Measurements from ENCODE around the gene AKAP7. TPM values are rescaled to one million over a fixed set of nuclear protein-coding genes. Genes with fewer than 3 reads are reported as not detected.

AKAP7 gene
- total RNA-seq, 4 donors from 2014 or later, result 6.2 to 18.7 (median 8.4) TPM

DNA sequence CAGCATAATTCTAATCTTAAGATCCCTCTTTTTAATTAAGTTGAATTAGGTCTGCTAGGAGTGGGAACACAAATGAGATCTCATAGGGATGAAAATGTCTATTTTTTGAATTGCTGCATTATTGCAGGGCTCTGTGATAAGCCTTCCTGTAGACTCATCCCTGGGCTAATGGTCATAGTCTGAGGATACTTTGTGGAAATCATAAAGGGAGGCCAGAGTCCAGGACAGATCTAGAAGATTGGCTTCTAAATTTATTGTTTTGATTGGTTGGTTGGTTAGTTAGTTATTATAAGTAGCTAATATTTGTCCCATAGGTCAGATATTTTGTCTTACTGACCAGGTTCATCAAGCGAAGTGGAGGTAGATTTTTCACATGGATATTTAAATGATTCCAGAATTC lies 142.3 kb downstream of the AKAP7 start:
- TF ChIP-seq POLR2A (IDR thresholded peaks at IDR 0.05; ENCODE audit: low read depth) (no peak), POLR2AphosphoS5 (IDR thresholded peaks at IDR 0.05) (no peak), EP300 (IDR thresholded peaks at IDR 0.05) (no peak)
- TF ChIP-seq, protein P1, sequence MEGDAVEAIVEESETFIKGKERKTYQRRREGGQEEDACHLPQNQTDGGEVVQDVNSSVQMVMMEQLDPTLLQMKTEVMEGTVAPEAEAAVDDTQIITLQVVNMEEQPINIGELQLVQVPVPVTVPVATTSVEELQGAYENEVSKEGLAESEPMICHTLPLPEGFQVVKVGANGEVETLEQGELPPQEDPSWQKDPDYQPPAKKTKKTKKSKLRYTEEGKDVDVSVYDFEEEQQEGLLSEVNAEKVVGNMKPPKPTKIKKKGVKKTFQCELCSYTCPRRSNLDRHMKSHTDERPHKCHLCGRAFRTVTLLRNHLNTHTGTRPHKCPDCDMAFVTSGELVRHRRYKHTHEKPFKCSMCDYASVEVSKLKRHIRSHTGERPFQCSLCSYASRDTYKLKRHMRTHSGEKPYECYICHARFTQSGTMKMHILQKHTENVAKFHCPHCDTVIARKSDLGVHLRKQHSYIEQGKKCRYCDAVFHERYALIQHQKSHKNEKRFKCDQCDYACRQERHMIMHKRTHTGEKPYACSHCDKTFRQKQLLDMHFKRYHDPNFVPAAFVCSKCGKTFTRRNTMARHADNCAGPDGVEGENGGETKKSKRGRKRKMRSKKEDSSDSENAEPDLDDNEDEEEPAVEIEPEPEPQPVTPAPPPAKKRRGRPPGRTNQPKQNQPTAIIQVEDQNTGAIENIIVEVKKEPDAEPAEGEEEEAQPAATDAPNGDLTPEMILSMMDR (IDR thresholded peaks at IDR 0.05), result no peak
- no peak for DNase-seq (ENCODE audit: extremely low spot score)
- H3K27me3 ChIP-seq, result no peaks in the 10 kb centered on the region
- H3K36me3 ChIP-seq, result no peaks in the 10 kb centered on the region
- no peaks in the 10 kb centered on the region for H3K9me3 ChIP-seq
- WGBS, result 93% methylated on average over 1 of the region's 1 CpG
- H3K4me1 ChIP-seq, result no peaks in the 10 kb centered on the region
- H3K4me3 ChIP-seq, result no peak overlapping the region
- intact Hi-C loops (cut with DNase I), result no loop called here
- H3K27ac ChIP-seq (replicated peaks in 1 of 4), result no peak overlapping the region

DNA sequence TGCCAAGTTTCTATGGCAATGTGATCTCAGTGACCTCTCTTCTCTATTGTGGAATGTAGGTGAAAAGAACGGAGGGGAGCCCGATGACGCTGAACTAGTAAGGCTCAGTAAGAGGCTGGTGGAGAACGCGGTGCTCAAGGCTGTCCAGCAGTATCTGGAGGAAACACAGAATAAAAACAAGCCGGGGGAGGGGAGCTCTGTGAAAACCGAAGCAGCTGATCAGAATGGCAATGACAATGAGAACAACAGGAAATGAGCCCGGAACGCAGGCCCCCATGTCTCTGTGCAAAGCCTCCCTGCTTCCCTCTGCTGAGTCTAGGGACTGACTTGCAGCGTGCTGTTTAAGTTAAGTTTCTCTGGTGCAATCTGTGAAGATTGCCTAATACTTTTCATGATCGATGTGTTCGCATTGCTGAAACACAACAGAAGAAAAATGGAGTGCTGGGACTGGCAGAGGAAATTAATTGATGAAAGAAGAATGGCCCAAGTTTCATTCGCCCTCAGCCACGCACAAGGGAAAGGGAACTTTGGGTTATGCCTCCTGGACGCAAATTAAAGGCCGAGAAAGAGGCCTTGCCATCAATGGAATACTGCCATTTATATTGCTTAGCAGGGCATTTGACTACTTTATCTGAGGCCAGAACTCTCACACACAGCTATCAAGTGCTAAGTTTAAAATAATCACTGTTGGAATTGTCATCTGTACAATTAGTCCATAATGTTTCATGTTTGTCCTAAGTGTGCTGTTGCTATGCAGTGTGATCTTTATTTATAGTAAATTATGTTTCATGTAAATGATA lies 146.4 kb downstream of the AKAP7 start:
- Histone ChIP-seq H3K4me1 (no peaks in the 10 kb centered on the region), H3K4me3 (no peak overlapping the region), H3K27ac (replicated peaks in 1 of 4) (no peak overlapping the region), H3K9me3 (no peaks in the 10 kb centered on the region), H3K27me3 (no peaks in the 10 kb centered on the region), H3K36me3 (peaks cover 0 to 2% (median 0%) of the 10 kb centered on the region in 4 donors)
- TF ChIP-seq, protein P1 (IDR thresholded peaks at IDR 0.05), result no peak
- TF ChIP-seq POLR2AphosphoS5 (IDR thresholded peaks at IDR 0.05), result no peak
- no peak for TF ChIP-seq POLR2A (IDR thresholded peaks at IDR 0.05; ENCODE audit: low read depth)
- TF ChIP-seq EP300 (IDR thresholded peaks at IDR 0.05), result no peak
- intact Hi-C loops (cut with DNase I), result no loop called here
- DNase-seq (ENCODE audit: extremely low spot score), result no peak
- 54% methylated on average over 16 of the region's 16 CpGs for WGBS

DNA sequence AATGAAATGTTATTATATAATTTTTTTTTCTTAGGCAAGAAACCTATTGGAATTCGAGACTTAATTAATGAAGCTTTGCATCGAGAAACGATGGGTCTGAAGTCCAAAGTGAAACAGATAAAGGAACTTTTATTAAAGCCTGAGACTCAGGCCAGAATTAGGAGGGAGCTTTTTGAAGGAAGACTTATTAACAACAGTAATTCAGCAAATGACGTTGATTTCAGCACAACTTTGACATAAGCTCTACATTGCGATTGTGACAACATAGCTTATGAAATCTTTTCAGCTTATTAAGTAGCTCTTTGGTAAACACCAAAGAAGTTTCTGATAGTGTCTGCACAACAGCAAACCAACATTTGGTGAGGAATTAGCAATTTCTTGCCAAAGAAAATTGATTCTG lies 147.1 kb downstream of the AKAP7 start:
- no peaks in the 10 kb centered on the region for H3K9me3 ChIP-seq
- H3K4me3 ChIP-seq, result no peak overlapping the region
- no peak for DNase-seq (ENCODE audit: extremely low spot score)
- H3K27me3 ChIP-seq, result no peaks in the 10 kb centered on the region
- peaks cover 0 to 4% (median 0%) of the 10 kb centered on the region in 4 donors for H3K36me3 ChIP-seq
- 81% methylated on average over 5 of the region's 5 CpGs for WGBS
- TF ChIP-seq, protein P1 (IDR thresholded peaks at IDR 0.05), result no peak
- TF ChIP-seq POLR2A (IDR thresholded peaks at IDR 0.05; ENCODE audit: low read depth), result no peak
- TF ChIP-seq POLR2AphosphoS5 (IDR thresholded peaks at IDR 0.05), result no peak
- TF ChIP-seq EP300 (IDR thresholded peaks at IDR 0.05), result no peak
- H3K4me1 ChIP-seq, result no peaks in the 10 kb centered on the region
- intact Hi-C loops (cut with DNase I), result no loop called here
- no peak overlapping the region for H3K27ac ChIP-seq (replicated peaks in 1 of 4)

DNA sequence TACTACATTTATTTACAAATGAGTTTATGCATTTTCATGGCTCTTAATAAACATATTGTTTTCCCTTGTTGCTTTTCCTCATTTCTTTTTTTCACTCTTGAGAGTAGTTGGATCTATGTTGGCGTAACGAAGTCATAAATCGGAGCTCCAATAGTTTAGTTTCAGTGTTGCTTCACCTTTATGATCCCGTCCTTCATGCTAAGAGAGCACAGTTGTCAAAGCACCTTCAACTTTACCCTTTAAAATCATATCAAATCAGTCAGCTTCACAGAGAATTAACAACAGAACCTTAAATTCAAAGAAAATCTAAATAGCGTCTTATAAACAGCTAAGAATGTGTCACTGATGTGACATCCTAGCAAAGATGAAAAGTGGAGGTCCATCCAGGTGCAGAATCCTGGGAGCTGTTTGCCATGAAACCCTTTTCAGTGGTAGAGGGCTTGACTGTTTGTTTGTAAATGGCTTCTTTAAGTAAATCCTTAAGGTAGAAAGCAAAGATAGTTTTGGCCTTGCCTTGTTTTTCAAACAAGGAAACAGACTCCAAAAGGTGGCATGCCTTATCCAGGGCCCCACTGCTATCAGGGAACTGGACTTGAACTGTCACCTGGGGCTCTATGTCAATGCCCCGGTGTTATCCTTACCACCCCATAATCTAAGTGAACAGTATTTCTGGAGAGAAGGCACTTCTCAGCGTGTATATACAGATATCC lies 148.4 kb downstream of the AKAP7 start:
- intact Hi-C loops (cut with DNase I), result no loop called here
- Histone ChIP-seq H3K27me3 (no peaks in the 10 kb centered on the region), H3K4me1 (no peaks in the 10 kb centered on the region), H3K27ac (replicated peaks in 1 of 4) (no peak overlapping the region), H3K4me3 (no peak overlapping the region), H3K9me3 (no peaks in the 10 kb centered on the region), H3K36me3 (peaks cover 0 to 4% (median 0%) of the 10 kb centered on the region in 4 donors)
- WGBS, result 93% methylated on average over 7 of the region's 7 CpGs
- no peak for TF ChIP-seq EP300 (IDR thresholded peaks at IDR 0.05)
- no peak for TF ChIP-seq POLR2AphosphoS5 (IDR thresholded peaks at IDR 0.05)
- TF ChIP-seq, protein P1 (IDR thresholded peaks at IDR 0.05), result no peak
- no peak for TF ChIP-seq POLR2A (IDR thresholded peaks at IDR 0.05; ENCODE audit: low read depth)
- no peak for DNase-seq (ENCODE audit: extremely low spot score)
